Loucy (cell line): ENCODE data around the gene CD82.
A peak's percentile ranks its signal among the peaks of the same experiment; 100 is the strongest.

ENCODE experiments used
- H2AFZ ChIP-seq: fragments of 200-600 bp; sonication (generic); 2 replicates; pipeline ENCODE4 v1.6.0; 2016; ENCODE audit warnings: antibody characterized with exemption, mild to moderate bottlenecking, low read length, moderate library complexity
- H3F3A ChIP-seq: fragments of 200-600 bp; 2 replicates; pipeline ENCODE4 v1.6.0; 2016; ENCODE audit warnings: antibody characterized with exemption, low read depth, mild to moderate bottlenecking
- H3K27me3 ChIP-seq: fragments of 200-600 bp; sonication (generic); 2 replicates; pipeline ENCODE4 v1.6.1; 2014; ENCODE audit warnings: low read length, mild to moderate bottlenecking; ENCODE audit not compliant: insufficient read depth, poor library complexity, severe bottlenecking
- H3K36me3 ChIP-seq: fragments of 200-600 bp; sonication (generic); 2 replicates; pipeline ENCODE4 v1.6.1; 2016; ENCODE audit warnings: low read length; ENCODE audit not compliant: insufficient read depth
- H3K4me1 ChIP-seq: fragments of 200-600 bp; sonication (generic); 2 replicates; pipeline ENCODE4 v1.5.1; 2014; ENCODE audit warnings: low read length, mild to moderate bottlenecking; ENCODE audit not compliant: insufficient read depth, poor library complexity, severe bottlenecking
- H3K4me2 ChIP-seq: fragments of 200-600 bp; sonication (generic); 2 replicates; pipeline ENCODE4 v1.6.0; 2014; ENCODE audit warnings: antibody characterized with exemption, low read length, low read depth, mild to moderate bottlenecking; ENCODE audit not compliant: poor library complexity, severe bottlenecking
- H3K4me3 ChIP-seq: fragments of 200-600 bp; sonication (generic); 2 replicates; pipeline ENCODE4 v1.5.1; 2014; ENCODE audit warnings: low read length, mild to moderate bottlenecking, mixed read lengths; ENCODE audit not compliant: poor library complexity, severe bottlenecking
- H3K79me2 ChIP-seq: fragments of 200-600 bp; sonication (generic); 2 replicates; pipeline ENCODE4 v1.6.1; 2014; ENCODE audit warnings: low read length; ENCODE audit not compliant: insufficient read depth
- H3K9ac ChIP-seq: fragments of 200-600 bp; sonication (generic); 2 replicates; pipeline ENCODE4 v1.6.0; 2014; ENCODE audit warnings: mild to moderate bottlenecking, low read depth, low read length, moderate library complexity; ENCODE audit not compliant: poor library complexity, severe bottlenecking
- H3K9me2 ChIP-seq: fragments of 200-600 bp; sonication (generic); replicated peaks from 2 replicates; pipeline ENCODE4 v1.6.1; 2016; ENCODE audit warnings: low read depth, low read length, mixed read lengths
- H3K9me3 ChIP-seq: fragments of 200-600 bp; sonication (generic); 2 replicates; pipeline ENCODE4 v1.6.1; 2014; ENCODE audit warnings: mild to moderate bottlenecking, antibody characterized with exemption, low read length, low read depth; ENCODE audit not compliant: insufficient read depth
- H4K20me1 ChIP-seq: fragments of 200-600 bp; sonication (generic); 2 replicates; pipeline ENCODE4 v1.6.0; 2014; ENCODE audit warnings: antibody characterized with exemption, low read length, mild to moderate bottlenecking; ENCODE audit not compliant: insufficient read depth, poor library complexity, severe bottlenecking
- CTCF ChIP-seq: fragments of 200-600 bp; sonication (generic); conservative IDR thresholded peaks from 2 replicates; pipeline ENCODE4 v1.5.1; 2014; ENCODE audit warnings: mild to moderate bottlenecking, antibody characterized with exemption, low read length
- EZH2phosphoT487 ChIP-seq: fragments of 200-600 bp; IDR thresholded peaks from 2 replicates; pipeline ENCODE4 v1.6.1; 2018; ENCODE audit warnings: antibody characterized with exemption, mild to moderate bottlenecking, moderate library complexity, borderline replicate concordance

CD82 gene

GRCh38 chr11:44551456-44552139, 13.9 kb upstream of the CD82 start:
- Histone ChIP-seq H3K36me3 (no peaks in the 10 kb centered on the region), H3F3A (no peaks in the 10 kb centered on the region), H2AFZ (no peak overlapping the region), H3K9me2 (no peaks in the 10 kb centered on the region), H3K4me2 (no peak overlapping the region), H3K9ac (no peak overlapping the region), H3K27me3 (no peaks in the 10 kb centered on the region), H3K4me1 (no peaks in the 10 kb centered on the region), H3K4me3 (no peak overlapping the region), H3K79me2 (no peaks in the 10 kb centered on the region), H3K9me3 (no peaks in the 10 kb centered on the region), H4K20me1 (no peaks in the 10 kb centered on the region)
- TF ChIP-seq EZH2phosphoT487 (no peak), CTCF (no peak)

GRCh38 chr11:44555031-44555800, 10.2 kb upstream of the CD82 start:
- no peak overlapping the region for H2AFZ ChIP-seq
- no peak overlapping the region for H3K4me3 ChIP-seq
- H3K9ac ChIP-seq = no peak overlapping the region
- no peaks in the 10 kb centered on the region for H3F3A ChIP-seq
- H3K36me3 ChIP-seq = no peaks in the 10 kb centered on the region
- no peaks in the 10 kb centered on the region for H3K27me3 ChIP-seq
- H3K4me2 ChIP-seq = no peak overlapping the region
- no peaks in the 10 kb centered on the region for H3K9me3 ChIP-seq
- TF ChIP-seq CTCF = no peak
- no peak for TF ChIP-seq EZH2phosphoT487
- H3K79me2 ChIP-seq = no peaks in the 10 kb centered on the region
- H4K20me1 ChIP-seq = no peaks in the 10 kb centered on the region
- H3K9me2 ChIP-seq = no peaks in the 10 kb centered on the region
- H3K4me1 ChIP-seq = peaks cover 24% of the 10 kb centered on the region

GRCh38 chr11:44556735-44557409, 8.6 kb upstream of the CD82 start:
- Histone ChIP-seq H3K27me3 (no peaks in the 10 kb centered on the region), H4K20me1 (no peaks in the 10 kb centered on the region), H3K79me2 (no peaks in the 10 kb centered on the region), H3K4me2 (peak overlapping the region; percentile 49), H3K4me1 (peaks cover 33% of the 10 kb centered on the region), H3K9me3 (no peaks in the 10 kb centered on the region), H3K9me2 (no peaks in the 10 kb centered on the region), H3K36me3 (no peaks in the 10 kb centered on the region), H3K9ac (peak overlapping the region; percentile 22), H2AFZ (peak overlapping the region; percentile 83), H3F3A (no peaks in the 10 kb centered on the region), H3K4me3 (peak overlapping the region; percentile 26)
- TF ChIP-seq CTCF (peak; percentile 84), EZH2phosphoT487 (no peak)
